GM18499 (cell line): ENCODE results near the gene NHERF1.

Experiments
- ATAC-seq: cut with Tn5 transposase; IDR thresholded peaks from one replicate; pipeline ENCODE4 v1.9.1; 2021; ENCODE audit warnings: moderate number of reproducible peaks; ENCODE audit not compliant: insufficient read depth, unreplicated experiment

The NHERF1 gene

GRCh38 chr17:74803971-74804370, 55.5 kb downstream of the NHERF1 start:
- ATAC-seq = no peak

- no peak for ATAC-seq
These were observed 56.3 kb downstream of the NHERF1 start for GRCh38 chr17:74804683-74805082.

- ATAC-seq = no peak
These were observed 57.2 kb downstream of the NHERF1 start for GRCh38 chr17:74805591-74805991.

GRCh38 chr17:74806334-74806733, 57.9 kb downstream of the NHERF1 start:
- ATAC-seq = no peak

- no peak for ATAC-seq
These were observed 59.0 kb downstream of the NHERF1 start for GRCh38 chr17:74807441-74807840.

- ATAC-seq = no peak
These were observed 59.5 kb downstream of the NHERF1 start for GRCh38 chr17:74807925-74808324.

- ATAC-seq = no peak
These were observed 60.4 kb downstream of the NHERF1 start for GRCh38 chr17:74808714-74809430.

- no peak for ATAC-seq
These were observed 62.5 kb downstream of the NHERF1 start for GRCh38 chr17:74810699-74811485.

- no peak for ATAC-seq
These were observed 63.9 kb downstream of the NHERF1 start for GRCh38 chr17:74812109-74813009.

GRCh38 chr17:74814453-74814852, 66.0 kb downstream of the NHERF1 start:
- no peak for ATAC-seq

- ATAC-seq = no peak
These were observed 66.6 kb downstream of the NHERF1 start for GRCh38 chr17:74815067-74815466.

GRCh38 chr17:74815550-74816370, 67.3 kb downstream of the NHERF1 start:
- ATAC-seq = no peak

GRCh38 chr17:74816905-74817620, 68.6 kb downstream of the NHERF1 start:
- ATAC-seq = no peak

GRCh38 chr17:74818291-74818938, 70.0 kb downstream of the NHERF1 start:
- no peak for ATAC-seq
